Measurements from ENCODE around the gene RHD.
"Not testable (repeated sequence)": the region's sequence is repeated elsewhere in the genome, so short reads cannot be mapped to it uniquely, and the experiment has no call there.

RHD gene

DNA sequence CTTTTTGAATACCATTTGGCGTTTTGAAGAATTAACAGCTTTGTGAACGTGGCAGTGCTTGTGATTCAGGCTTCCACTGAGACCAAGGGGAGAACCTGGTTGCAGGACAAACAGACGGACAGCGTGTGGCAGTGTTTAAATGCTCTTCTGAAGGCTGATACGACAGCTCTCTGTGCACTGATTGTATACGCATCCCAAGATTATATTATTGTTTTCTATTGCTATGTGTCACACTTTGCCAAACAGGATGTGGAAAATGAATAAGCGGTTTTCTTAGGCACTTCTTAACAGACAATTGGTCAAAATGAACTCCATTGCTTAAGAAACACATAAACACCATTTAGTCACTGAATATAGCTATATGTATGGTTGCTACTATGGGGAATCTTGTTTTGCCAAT lies 12.5 kb upstream of the RHD start:
- DNase-seq, result not testable (repeated sequence)

DNA sequence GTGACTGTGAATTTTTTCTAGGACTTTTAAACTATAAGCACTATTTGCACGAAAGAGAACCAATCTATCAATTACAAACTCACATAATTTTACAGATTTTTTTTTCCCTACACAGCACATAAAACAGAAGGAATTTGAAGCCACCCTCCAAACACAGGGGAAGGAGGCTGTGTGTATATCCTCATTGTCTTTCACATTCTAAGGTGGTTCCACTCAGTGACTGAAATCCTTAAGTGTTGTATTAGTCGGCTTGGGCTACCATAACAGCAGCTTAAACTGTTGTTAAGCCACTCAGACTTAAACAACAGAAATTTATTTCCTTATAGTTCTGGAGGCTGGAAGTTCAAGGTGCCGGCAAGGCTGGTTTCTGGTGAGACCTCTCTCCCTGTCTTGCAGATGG lies 12.0 kb upstream of the RHD start:
- not testable (repeated sequence) for DNase-seq

DNA sequence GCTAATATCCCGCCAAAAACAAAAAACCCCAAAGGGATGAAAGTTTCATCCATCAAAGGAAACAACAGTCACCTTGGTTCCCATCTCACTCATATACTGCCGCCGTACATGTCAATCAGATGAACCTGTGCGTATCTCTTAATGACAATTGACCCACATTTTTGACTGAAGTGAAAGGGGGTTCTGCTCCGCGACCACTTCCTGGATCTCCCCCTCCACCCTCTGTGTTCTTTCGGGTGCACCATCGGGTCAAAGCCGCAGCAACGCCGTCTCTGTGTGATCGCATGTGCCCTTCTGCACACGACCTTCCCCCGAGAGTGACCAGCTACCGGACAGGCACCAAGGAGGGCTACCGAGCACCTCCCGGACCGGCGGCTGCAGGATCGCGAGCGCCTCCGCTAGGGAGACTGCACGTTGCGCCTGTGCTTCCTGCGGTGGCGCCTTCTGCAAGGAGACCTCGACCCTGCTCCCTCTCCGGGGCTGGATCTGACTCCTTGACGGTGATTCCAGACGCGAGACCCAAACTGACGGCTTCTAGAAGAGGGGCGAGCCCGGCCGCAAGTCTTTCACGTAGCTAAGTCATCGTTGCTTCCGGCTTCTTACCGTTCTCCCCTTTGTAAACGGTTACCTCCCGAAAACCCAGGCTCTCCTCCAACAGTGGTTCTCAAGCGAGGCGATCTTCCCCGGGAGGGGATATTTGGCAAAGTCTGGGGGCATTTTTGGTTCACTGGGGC lies 5.6 kb upstream of the RHD start:
- DNase-seq, result not testable (repeated sequence)

DNA sequence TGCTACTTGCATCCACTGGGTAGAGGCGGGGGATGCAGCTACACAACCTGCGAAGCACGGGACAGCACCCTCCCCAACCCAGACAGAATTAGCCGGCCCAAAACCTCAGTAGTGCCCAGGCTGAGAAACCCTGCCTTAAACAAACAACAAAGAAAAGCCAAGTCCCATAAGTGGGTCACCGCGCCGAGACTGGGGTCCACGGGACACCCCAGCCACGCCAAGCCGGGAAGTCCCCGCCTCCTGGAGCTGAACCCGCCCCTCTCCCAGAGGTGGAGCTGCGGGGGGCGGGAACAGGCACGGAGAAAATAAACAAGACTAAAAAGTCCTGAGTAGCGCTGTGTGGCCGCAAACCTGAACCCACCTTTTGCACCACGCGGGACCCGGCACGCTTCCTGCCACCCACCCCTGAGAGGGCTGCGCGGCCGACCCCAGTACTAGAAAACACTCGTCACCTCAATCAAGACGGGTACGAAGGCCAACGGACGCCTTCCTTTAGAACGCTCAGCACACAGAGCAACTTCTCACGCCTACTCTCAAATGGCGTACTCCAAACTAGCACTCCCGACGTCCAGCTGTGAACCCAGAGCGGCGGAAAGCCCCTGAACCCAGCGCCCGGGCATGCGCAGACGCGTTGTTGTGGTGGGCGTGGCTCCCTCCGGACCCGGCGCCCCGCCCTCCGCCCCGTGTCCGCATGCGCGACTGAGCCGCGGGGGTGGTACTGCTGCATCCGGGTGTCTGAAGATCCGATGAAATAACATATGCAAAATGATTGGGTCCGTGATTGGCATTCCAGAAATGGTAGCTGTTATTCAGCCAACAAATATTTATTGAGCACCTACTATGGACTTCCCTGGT lies 4.8 kb upstream of the RHD start:
- peak; percentile 37 for DNase-seq

DNA sequence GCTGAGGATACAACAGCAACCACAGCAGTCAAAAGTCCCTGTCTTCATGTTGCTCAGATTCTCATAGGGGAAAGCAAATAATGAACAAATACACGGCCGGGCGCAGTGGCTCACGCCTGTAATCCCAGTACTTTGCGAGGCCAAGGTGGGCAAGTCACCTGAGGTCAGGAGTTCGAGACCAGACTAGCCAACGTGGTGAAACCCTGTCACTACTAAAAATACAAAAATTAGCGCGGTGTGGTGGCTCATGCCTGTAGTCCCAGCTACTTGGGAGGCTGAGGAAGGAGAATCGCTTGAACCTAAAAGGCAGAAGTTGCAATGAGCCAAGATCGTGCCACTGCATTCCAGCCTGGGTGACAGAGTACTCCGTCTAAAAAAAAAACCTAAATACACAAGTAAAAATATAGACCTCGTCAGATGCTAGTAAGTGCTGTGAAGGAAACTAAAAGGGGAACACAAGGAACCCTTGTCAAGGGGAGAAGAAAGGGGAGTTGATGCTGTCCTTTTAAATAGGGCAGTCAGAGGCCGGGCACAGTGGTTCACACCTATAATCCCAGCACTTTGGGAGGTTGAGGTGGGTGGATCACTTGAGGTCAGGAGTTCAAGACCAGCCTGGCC lies 4.1 kb upstream of the RHD start:
- DNase-seq, result not testable (repeated sequence)

GRCh38 chr1:25275648-25276047 lies 3.3 kb downstream of the RHD start:
- DNase-seq, result not testable (repeated sequence)

- not testable (repeated sequence) for DNase-seq
Measured at GRCh38 chr1:25277295-25277694, 5.0 kb downstream of the RHD start.

GRCh38 chr1:25278358-25278757 lies 6.0 kb downstream of the RHD start:
- not testable (repeated sequence) for DNase-seq

DNA sequence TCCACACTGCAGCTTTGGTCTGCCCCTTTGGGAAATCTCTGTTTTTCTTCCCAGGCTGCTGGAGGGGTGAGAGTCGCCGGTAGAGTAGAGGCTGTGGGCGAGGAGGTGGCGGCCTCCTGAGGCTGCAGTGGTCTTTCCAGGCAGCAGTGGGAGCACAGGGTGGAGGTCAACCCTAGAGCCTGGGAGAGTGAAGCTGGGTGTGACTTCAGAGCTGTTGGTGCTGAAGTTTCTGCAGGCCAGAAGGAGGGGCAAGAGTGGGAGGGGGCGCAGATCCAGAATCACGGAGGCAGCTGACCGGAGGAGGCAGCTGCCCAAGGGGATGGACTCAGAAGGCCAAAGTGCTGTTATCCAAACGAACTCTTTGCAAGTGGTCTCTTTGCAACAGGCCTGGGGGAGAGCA lies 6.5 kb downstream of the RHD start:
- DNase-seq, result not testable (repeated sequence)

- DNase-seq, result not testable (repeated sequence)
Measured at GRCh38 chr1:25279693-25280111, 7.4 kb downstream of the RHD start.

DNA sequence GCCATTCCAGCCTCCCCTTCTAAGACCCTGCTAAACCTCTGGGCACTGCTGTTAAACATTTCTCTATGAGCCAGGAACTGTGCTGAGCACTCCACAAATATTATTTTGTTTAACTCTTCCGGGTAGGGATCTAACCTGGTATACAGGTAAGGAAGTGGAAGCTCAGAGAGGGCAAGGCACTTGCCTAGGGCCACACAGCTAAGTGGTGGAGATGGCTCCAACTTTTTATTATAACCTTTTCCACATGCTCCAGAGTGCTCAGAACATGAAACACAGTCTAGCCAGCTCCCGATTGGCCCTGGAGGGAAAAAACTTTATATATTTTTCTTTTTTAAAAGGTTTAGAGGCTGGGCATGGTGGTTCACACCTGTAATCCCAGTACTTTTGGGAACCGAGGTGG lies 13.6 kb downstream of the RHD start:
- DNase-seq, result not testable (repeated sequence)

- DNase-seq, result not testable (repeated sequence)
Measured at GRCh38 chr1:25287164-25287563, 14.9 kb downstream of the RHD start.

DNA sequence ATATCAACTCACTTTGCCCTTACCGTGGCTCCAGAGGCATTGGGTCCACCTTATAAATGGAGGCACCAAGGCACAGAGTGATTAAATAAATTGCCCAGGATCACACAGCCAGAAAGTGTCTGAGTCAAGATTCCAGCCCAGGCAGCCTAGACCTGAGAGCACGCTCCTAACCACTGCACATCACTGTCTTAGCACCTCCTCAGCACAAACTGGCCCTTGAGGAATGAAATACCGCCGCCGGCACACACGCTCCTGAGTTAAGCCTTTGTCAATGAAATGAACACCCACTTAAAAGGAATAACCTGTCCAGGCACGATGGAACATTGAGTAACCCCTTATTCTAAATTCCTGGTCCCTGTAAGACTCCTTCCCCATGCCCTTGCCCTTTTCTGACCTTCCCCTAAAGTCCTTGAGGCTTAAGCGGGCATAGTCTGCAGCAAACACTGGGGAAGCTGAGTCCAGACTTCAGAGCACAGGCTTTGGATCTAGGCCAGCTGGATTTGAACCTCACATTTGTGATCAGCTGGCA lies 16.3 kb downstream of the RHD start:
- not testable (repeated sequence) for DNase-seq

DNA sequence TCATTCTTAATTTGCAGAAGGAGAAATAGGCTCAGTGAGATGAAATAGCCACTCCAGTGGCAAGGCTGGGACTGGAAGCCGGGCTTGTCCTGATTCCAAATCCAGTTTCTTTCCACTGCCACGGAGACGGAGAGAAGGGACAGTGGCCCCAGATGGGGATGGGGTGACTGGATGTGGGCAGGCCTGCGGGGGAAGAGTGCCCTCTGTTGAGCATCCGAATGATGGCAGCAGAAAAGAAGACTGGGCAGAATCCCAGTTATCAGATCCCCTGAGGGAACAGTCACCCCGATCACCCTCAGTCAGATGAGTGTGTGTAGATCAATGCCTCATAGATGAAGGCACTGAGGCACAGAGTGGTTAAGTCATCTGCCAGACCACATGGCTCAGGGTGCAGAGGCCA lies 17.7 kb downstream of the RHD start:
- DNase-seq, result not testable (repeated sequence)

GRCh38 chr1:25293426-25293825 lies 21.1 kb downstream of the RHD start:
- DNase-seq, result not testable (repeated sequence)

DNA sequence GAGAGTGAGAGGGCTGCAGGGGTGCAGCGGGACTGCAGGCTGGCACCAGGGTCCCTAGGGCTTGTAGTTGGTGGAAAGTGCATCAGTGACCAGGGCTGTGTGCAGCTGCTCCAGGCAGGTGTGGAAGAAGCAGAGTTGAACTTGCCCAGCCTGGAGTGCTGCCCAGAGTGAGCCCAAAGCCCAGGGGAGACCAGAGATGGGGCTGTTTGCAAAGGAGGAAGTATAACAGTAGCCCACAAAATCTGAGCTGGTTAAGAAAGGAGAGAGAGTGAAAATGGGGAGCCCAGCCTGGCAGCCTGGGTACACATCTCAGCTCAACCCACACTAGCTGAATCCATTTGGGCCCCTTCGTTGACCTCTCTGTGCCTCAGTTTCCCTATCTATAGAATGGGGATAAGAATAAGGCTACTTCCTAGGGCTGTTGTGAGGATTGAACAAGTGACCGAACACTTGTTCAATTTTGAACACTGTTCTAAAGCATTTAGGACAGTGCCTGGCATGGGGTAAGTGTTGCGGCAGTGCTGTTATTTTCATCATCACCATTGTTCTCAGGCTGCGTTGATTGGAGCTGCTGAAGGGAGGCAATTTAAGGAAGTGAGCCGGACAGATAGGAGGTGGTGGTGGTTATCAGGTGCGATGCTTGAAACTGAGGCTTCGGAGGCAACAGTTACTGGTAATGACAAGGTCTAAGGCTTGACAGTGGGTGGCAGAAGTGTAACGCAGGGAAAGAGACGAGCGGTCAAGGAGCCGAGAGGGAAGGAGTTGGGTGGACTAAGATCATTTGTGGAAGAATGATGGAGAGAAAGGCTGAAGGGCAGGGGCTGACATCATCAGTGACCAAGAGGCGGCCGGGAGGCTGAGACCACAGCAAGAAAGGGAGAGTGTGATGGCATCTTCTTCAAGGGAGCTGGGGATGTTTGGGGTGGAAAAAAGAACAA lies 22.8 kb downstream of the RHD start:
- DNase-seq, result not testable (repeated sequence)

- not testable (repeated sequence) for DNase-seq
Measured at GRCh38 chr1:25296501-25296900, 24.2 kb downstream of the RHD start.

- DNase-seq, result not testable (repeated sequence)
Measured at GRCh38 chr1:25300729-25301128, 28.4 kb downstream of the RHD start.

DNA sequence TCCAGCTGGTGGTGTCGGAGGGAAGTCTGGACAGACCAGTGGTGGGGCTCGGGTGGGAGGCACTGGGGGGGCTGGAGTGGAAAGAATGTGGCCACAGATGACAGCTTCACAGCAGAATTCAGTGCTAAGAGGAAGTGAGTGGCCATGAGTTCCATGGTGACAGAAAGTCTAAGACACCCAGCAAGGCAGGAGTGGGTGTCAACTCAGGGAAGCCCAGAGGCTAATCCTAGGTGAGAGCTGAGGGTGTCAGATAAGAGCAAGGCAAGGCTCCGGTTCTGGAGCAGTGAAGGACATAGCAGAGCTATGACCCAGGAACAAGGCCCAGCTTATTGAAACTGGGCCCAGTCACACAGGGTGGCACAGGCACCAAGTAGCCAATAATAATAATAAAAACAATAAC lies 30.0 kb downstream of the RHD start:
- DNase-seq, result not testable (repeated sequence)

GRCh38 chr1:25304936-25305335 lies 32.6 kb downstream of the RHD start:
- DNase-seq, result not testable (repeated sequence)

- not testable (repeated sequence) for DNase-seq
Measured at GRCh38 chr1:25308168-25308567, 35.9 kb downstream of the RHD start.

GRCh38 chr1:25309085-25309484 lies 36.8 kb downstream of the RHD start:
- DNase-seq, result not testable (repeated sequence)

Data from DMS79 treated with DMSO at 0.1 percent for 48 hours (cell line).